Kidney capillary endothelial cell (primary cell): ENCODE data around the gene ALDH4A1.
"Not testable (repeated sequence)": the region's sequence is repeated elsewhere in the genome, so short reads cannot be mapped to it uniquely, and the experiment has no call there.

Source experiments
- DNase-seq: peaks from one replicate; pipeline ENCODE4 v3.0.0-alpha.2; 2018; ENCODE audit warnings: low spot score

Gene ALDH4A1

GRCh38 chr1:18900303-18900841 lies 2.0 kb downstream of the ALDH4A1 start:
- no peak for DNase-seq

GRCh38 chr1:18899363-18900049 lies 2.8 kb downstream of the ALDH4A1 start:
- no peak for DNase-seq

GRCh38 chr1:18898567-18898966 lies 3.8 kb downstream of the ALDH4A1 start:
- no peak for DNase-seq

- no peak for DNase-seq
Observed at GRCh38 chr1:18895317-18895716, 7.0 kb downstream of the ALDH4A1 start.

GRCh38 chr1:18893120-18893519 lies 9.2 kb downstream of the ALDH4A1 start:
- DNase-seq: no peak

- not testable (repeated sequence) for DNase-seq
Observed at GRCh38 chr1:18891858-18892257, 10.5 kb downstream of the ALDH4A1 start.

- no peak for DNase-seq
Observed at GRCh38 chr1:18891426-18891780, 11.0 kb downstream of the ALDH4A1 start.

GRCh38 chr1:18890706-18891425 lies 11.5 kb downstream of the ALDH4A1 start:
- DNase-seq: no peak

GRCh38 chr1:18886003-18886335 lies 16.4 kb downstream of the ALDH4A1 start:
- DNase-seq: no peak

GRCh38 chr1:18885311-18886002 lies 16.9 kb downstream of the ALDH4A1 start:
- DNase-seq: no peak

- DNase-seq: no peak
Observed at GRCh38 chr1:18884727-18885126, 17.6 kb downstream of the ALDH4A1 start.

GRCh38 chr1:18884419-18884717 lies 18.0 kb downstream of the ALDH4A1 start:
- no peak for DNase-seq

GRCh38 chr1:18883636-18884418 lies 18.5 kb downstream of the ALDH4A1 start:
- DNase-seq: peak; percentile 66

- no peak for DNase-seq
Observed at GRCh38 chr1:18883079-18883478, 19.3 kb downstream of the ALDH4A1 start.

GRCh38 chr1:18882486-18882885 lies 19.9 kb downstream of the ALDH4A1 start:
- no peak for DNase-seq

GRCh38 chr1:18881642-18882431 lies 20.5 kb downstream of the ALDH4A1 start:
- no peak for DNase-seq

- DNase-seq: no peak
Observed at GRCh38 chr1:18881164-18881563, 21.2 kb downstream of the ALDH4A1 start.

GRCh38 chr1:18880585-18880984 lies 21.8 kb downstream of the ALDH4A1 start:
- no peak for DNase-seq

- no peak for DNase-seq
Observed at GRCh38 chr1:18879791-18880309, 22.5 kb downstream of the ALDH4A1 start.

- DNase-seq: no peak
Observed at GRCh38 chr1:18879215-18879790, 23.1 kb downstream of the ALDH4A1 start.
